ENCODE results near the gene CHMP1B. TPM values are rescaled to one million over a fixed set of nuclear protein-coding genes. Genes with fewer than 3 reads are reported as not detected.

CHMP1B gene
- polyA plus RNA-seq, 1 experiment = 21.2 TPM

DNA sequence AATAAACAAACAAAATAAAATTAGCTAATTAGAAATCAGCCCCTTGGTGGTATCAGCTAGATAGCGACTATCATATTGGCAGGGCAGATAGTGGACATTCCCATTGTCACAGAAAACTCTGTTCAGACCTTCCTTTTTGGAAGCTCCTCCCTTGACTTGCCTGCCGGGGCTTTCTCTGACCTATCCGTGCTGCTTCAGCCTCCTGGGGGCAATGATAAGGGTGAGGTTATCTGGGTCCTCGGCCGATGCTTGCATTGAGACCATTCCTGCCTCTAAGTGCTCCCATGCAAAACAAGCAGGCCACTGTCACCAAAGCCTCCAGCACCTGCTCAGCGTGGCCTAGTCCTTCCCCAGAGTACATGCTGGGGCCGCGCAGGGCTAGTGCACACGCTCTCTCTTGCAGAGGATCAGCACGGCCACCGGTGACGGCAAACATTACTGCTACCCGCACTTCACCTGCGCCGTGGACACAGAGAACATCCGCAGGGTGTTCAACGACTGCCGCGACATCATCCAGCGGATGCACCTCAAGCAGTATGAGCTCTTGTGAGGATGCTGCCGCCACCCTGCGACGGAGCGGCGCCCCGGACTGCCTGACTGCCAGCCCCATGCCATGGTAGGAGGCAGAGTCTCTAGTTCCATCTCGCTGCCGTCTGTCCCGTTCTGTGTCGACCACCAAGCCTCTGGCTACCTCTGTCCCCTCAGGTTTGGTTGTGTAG, 29.5 kb downstream of the CHMP1B start:
- TF ChIP-seq CTCF (IDR thresholded peaks at IDR 0.05; ENCODE audit: insufficient read depth, low read depth, low read length) = no peak
- peaks cover 7% of the 10 kb centered on the region; the same call in 1 of the 2 replicates for H3K36me3 ChIP-seq (ENCODE audit: control insufficient read depth, insufficient read depth, low read length)
- no peak for DNase-seq (ENCODE audit: low read depth)
- H3K27me3 ChIP-seq (ENCODE audit: control insufficient read depth, insufficient read depth, low read length) = no peaks in the 10 kb centered on the region
- no peak overlapping the region for H3K4me3 ChIP-seq (ENCODE audit: low read depth, low read length)
- CTCF ChIA-PET = no interaction called here
- POLR2A ChIA-PET = no interaction called here

GRCh38 chr18:11882636-11883035, 31.4 kb downstream of the CHMP1B start:
- ChIA-PET POLR2A (no interaction called here), CTCF (interaction anchor here (0.6 to 1.2 kb wide), 2 partner anchors 11 to 16 kb away, joined by 3 read pairs; no protein-coding TSS in a partner anchor)
- H3K27me3 ChIP-seq (ENCODE audit: control insufficient read depth, insufficient read depth, low read length) = no peaks in the 10 kb centered on the region
- no peak for DNase-seq (ENCODE audit: low read depth)
- TF ChIP-seq CTCF (IDR thresholded peaks at IDR 0.05; ENCODE audit: insufficient read depth, low read depth, low read length) = no peak
- H3K36me3 ChIP-seq (ENCODE audit: control insufficient read depth, insufficient read depth, low read length) = peaks cover 13% of the 10 kb centered on the region; the same call in 1 of the 2 replicates
- H3K4me3 ChIP-seq (ENCODE audit: low read depth, low read length) = no peak overlapping the region

DNA sequence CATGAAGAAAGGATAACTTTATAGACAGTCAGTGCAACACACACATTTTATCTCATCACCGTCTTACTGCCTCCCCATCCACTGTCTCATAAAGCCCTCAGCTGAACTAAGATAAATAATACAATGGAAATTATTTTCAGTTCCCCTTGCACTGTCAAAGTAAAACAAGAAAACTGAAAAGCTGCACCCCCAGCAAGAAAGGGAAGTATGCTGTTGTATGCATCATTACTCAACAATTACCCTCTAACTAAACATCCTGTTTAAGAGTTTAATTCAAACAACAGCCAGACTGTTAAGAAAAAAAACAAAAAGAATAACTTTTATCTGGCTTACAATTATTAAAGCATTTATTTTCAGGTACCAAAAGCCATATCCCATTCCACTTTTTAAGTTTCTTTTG, 31.9 kb downstream of the CHMP1B start:
- no peak for TF ChIP-seq CTCF (IDR thresholded peaks at IDR 0.05; ENCODE audit: insufficient read depth, low read depth, low read length)
- POLR2A ChIA-PET = no interaction called here
- Histone ChIP-seq H3K27me3 (ENCODE audit: control insufficient read depth, insufficient read depth, low read length) (no peaks in the 10 kb centered on the region), H3K4me3 (ENCODE audit: low read depth, low read length) (no peak overlapping the region), H3K36me3 (ENCODE audit: control insufficient read depth, insufficient read depth, low read length) (peaks cover 13% of the 10 kb centered on the region; the same call in 1 of the 2 replicates)
- no peak for DNase-seq (ENCODE audit: low read depth)
- CTCF ChIA-PET = interaction anchor here (0.6 kb wide), 1 partner anchor 15 kb away, joined by 3 read pairs; no protein-coding TSS in a partner anchor

DNA sequence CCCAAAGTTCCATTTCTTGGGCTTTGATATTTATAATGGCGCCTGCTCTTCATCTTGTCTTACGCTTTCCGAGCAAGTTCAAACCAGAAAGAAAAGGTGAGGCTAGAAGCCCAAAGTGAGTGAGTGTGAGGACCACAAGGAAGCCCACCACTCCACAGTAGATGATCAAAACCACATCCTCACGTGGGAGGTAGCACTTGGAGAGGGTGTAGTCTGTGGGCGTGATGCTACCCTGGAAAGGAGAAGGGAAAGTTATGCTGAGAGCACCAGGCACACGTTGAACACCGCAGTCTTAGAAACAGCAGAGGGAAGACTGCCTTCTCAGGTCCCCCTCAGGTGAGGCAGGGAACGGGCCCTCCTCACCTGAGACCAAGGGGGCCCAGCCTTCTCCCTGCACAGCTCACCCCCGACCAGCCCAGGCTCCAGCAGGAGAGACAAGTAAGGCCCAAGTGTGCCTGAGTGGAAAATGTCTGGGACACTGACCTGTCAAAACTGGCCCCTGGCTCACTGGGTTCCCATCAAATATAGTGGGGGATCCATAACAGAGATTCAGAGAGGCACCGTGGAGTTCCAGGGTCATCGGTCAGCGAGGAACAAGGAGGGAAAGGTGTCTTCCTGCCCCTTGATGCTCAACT, 33.3 kb downstream of the CHMP1B start:
- no peak for DNase-seq (ENCODE audit: low read depth)
- POLR2A ChIA-PET = no interaction called here
- no peak for TF ChIP-seq CTCF (IDR thresholded peaks at IDR 0.05; ENCODE audit: insufficient read depth, low read depth, low read length)

DNA sequence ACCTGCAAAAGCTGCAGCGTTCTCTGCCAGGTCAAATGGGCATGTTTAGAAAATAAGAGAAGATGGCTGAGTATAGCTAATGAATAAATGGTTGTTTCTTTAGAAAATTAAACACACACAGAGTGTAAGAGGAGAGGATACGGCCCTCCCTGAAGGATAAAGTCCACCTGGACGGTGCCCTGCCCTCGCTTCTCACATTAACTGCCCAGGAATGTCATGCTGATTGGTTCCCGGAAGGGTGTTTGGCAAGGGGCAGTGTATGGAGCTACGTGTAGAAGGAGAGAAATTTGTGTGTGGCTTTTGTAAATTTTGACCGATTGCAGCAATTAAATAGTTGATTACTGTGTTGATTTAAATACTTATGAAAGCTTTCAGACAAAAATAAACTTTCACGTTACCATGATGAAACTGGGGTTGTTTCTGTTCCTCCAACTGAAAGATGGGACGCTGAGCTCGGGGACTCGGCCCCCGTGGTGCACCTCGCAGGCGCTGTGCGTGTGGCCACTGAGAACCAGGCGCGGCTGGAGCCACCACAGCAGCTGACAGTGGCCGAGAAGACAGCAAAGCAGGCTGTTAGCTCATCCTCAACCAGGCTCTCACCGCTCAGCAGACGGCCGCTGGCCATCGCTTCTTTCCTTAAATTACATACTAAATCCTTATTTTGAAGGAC, 34.2 kb downstream of the CHMP1B start:
- peaks cover 13% of the 10 kb centered on the region; the same call in 1 of the 2 replicates for H3K36me3 ChIP-seq (ENCODE audit: control insufficient read depth, insufficient read depth, low read length)
- ChIA-PET CTCF (interaction anchor here (0.6 to 0.7 kb wide), 2 partner anchors 24 to 720 kb away, joined by 3 to 5 read pairs; no protein-coding TSS in a partner anchor), POLR2A (no interaction called here)
- no peak for DNase-seq (ENCODE audit: low read depth)
- H3K27me3 ChIP-seq (ENCODE audit: control insufficient read depth, insufficient read depth, low read length) = no peaks in the 10 kb centered on the region
- no peak for TF ChIP-seq CTCF (IDR thresholded peaks at IDR 0.05; ENCODE audit: insufficient read depth, low read depth, low read length)
- H3K4me3 ChIP-seq (ENCODE audit: low read depth, low read length) = no peak overlapping the region

More for the DNA sequence above, 33.3 kb downstream of the CHMP1B start:
- Histone ChIP-seq H3K27me3 (ENCODE audit: control insufficient read depth, insufficient read depth, low read length) (no peaks in the 10 kb centered on the region), H3K4me3 (ENCODE audit: low read depth, low read length) (no peak overlapping the region), H3K36me3 (ENCODE audit: control insufficient read depth, insufficient read depth, low read length) (peaks cover 13% of the 10 kb centered on the region; the same call in 1 of the 2 replicates)
- CTCF ChIA-PET = no interaction called here

All from BJ (cell line).